ENCODE data around the gene UBTF.

The UBTF gene

DNA sequence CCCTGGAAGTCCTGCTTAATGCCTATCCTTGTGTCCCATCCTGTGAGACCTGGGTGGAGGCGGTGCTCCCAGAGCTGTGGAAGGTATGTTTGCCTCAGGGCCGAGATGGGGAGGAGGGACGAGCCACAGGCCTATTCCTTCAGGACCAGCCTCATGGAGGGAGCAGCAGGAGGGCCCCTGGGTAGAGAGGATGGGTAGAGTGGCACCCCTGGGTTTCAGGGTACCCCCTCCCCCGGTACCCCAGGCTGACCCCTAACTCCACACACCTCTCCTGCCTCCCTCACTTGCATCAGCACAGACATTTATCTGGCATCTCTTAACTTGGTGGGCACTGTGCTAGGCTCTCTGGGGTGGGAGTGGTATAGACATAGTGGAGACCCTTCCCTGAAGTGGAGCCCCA, 41.8 kb downstream of the UBTF start:
- no peak for TF ChIP-seq CTCF (IDR thresholded peaks at IDR 0.05; ENCODE audit: low read depth, low read length)
- H3K9me3 ChIP-seq (ENCODE audit: severe bottlenecking): no peaks in the 10 kb centered on the region
- H3K27me3 ChIP-seq (ENCODE audit: insufficient read depth, low read depth, severe bottlenecking): no peaks in the 10 kb centered on the region
- H3K27ac ChIP-seq: no peak overlapping the region
- peaks cover 61% of the 10 kb centered on the region for H3K36me3 ChIP-seq
- no peak overlapping the region for H3K4me3 ChIP-seq (ENCODE audit: low read depth, low read length)
- no peak for DNase-seq

DNA sequence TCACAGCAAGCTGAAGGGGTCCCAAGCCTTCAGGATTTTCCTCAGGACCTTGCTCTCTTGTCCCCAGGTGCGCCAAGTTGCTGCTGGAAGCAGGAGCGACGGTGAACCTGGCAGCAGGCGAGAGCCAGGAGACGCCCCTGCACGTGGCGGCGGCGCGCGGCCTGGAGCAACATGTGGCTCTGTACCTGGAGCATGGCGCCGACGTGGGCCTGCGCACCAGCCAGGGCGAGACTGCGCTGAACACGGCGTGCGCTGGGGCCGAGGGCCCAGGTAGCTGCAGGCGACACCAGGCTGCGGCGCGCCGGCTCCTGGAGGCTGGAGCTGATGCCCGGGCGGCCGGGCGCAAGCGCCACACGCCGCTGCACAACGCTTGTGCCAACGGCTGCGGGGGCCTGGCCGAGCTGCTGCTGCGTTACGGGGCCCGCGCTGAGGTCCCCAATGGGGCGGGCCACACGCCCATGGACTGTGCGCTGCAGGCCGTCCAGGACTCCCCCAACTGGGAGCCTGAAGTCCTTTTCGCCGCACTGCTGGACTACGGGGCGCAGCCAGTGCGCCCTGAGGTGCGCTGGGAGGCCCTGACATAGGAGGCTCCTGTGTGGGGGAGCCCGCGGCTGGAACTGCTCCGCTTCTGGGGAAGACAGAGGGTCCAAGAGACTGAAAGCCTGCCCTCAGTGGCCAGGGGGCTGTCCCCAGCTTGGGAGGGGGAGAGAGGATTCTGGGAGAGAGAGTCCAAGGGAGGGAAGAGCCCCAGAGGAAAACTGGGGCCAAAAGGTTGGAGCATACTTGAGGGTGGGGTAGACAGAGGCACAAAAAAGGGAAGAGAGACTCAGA, 42.6 kb downstream of the UBTF start:
- H3K36me3 ChIP-seq: peaks cover 53% of the 10 kb centered on the region
- no peaks in the 10 kb centered on the region for H3K27me3 ChIP-seq (ENCODE audit: insufficient read depth, low read depth, severe bottlenecking)
- no peaks in the 10 kb centered on the region for H3K9me3 ChIP-seq (ENCODE audit: severe bottlenecking)
- H3K4me3 ChIP-seq (ENCODE audit: low read depth, low read length): no peak overlapping the region
- H3K27ac ChIP-seq: no peak overlapping the region
- TF ChIP-seq CTCF (IDR thresholded peaks at IDR 0.05; ENCODE audit: low read depth, low read length): no peak
- no peak for DNase-seq

GRCh38 chr17:44176257-44176656, 43.2 kb downstream of the UBTF start:
- no peaks in the 10 kb centered on the region for H3K9me3 ChIP-seq (ENCODE audit: severe bottlenecking)
- DNase-seq: no peak
- H3K27me3 ChIP-seq (ENCODE audit: insufficient read depth, low read depth, severe bottlenecking): no peaks in the 10 kb centered on the region
- no peak overlapping the region for H3K4me3 ChIP-seq (ENCODE audit: low read depth, low read length)
- peaks cover 48% of the 10 kb centered on the region for H3K36me3 ChIP-seq
- H3K27ac ChIP-seq: no peak overlapping the region
- TF ChIP-seq CTCF (IDR thresholded peaks at IDR 0.05; ENCODE audit: low read depth, low read length): no peak

DNA sequence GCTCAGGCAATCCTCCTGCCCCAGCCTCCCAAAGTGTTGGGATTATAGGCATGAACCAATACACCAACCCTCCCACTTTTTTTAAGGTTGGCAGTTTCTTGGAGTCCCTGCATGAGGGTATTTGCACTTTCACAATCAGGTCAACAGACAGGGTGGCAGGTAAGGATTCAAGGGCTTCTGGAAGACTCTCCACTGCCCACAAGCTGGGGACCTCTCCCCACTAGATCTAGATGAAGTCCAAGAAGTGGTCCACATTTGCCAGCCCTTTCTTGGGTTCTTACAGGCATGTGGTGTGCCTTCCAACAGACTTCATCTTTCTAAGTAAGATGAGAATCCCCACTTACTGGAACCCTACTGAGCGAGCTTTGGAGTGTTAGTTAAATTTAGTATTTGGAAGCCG, 45.0 kb downstream of the UBTF start:
- Histone ChIP-seq H3K27me3 (ENCODE audit: insufficient read depth, low read depth, severe bottlenecking) (no peaks in the 10 kb centered on the region), H3K27ac (no peak overlapping the region), H3K4me3 (ENCODE audit: low read depth, low read length) (no peak overlapping the region), H3K9me3 (ENCODE audit: severe bottlenecking) (no peaks in the 10 kb centered on the region), H3K36me3 (peaks cover 48% of the 10 kb centered on the region)
- DNase-seq: no peak
- no peak for TF ChIP-seq CTCF (IDR thresholded peaks at IDR 0.05; ENCODE audit: low read depth, low read length)

- no peak for TF ChIP-seq CTCF (IDR thresholded peaks at IDR 0.05; ENCODE audit: low read depth, low read length)
- H3K27ac ChIP-seq: 0 out of 2 replicates have a peak overlapping the region, but pooled peaks have one; percentile 18
- no peak overlapping the region for H3K4me3 ChIP-seq (ENCODE audit: low read depth, low read length)
- no peaks in the 10 kb centered on the region for H3K9me3 ChIP-seq (ENCODE audit: severe bottlenecking)
- no peaks in the 10 kb centered on the region for H3K27me3 ChIP-seq (ENCODE audit: insufficient read depth, low read depth, severe bottlenecking)
- peaks cover 24% of the 10 kb centered on the region for H3K36me3 ChIP-seq
- no peak for DNase-seq
These were observed 47.5 kb downstream of the UBTF start for GRCh38 chr17:44171931-44172455.
